H7 (cell line): ENCODE measurements around the gene BPIFB4. TPM values are rescaled to one million over a fixed set of nuclear protein-coding genes. Genes with fewer than 3 reads are reported as not detected.

Experiments used
- DNase-seq: peaks from one replicate; pipeline ENCODE4 v3.0.0; 2012
- H3K27me3 ChIP-seq: 2 replicates; pipeline ENCODE4 v1.6.0; 2011; ENCODE audit warnings: mild to moderate bottlenecking, low read length; ENCODE audit not compliant: control insufficient read depth, insufficient read depth
- H3K36me3 ChIP-seq: replicated peaks from 2 replicates; pipeline ENCODE4 v1.5.1; 2011; ENCODE audit warnings: low read length; ENCODE audit not compliant: control insufficient read depth, insufficient read depth
- H3K4me3 ChIP-seq: 2 replicates; pipeline ENCODE4 v1.5.1; 2011; ENCODE audit warnings: low read depth, mild to moderate bottlenecking, control low read depth, low read length, moderate library complexity; ENCODE audit not compliant: insufficient read depth
- total RNA-seq: library from RNA; depleted of rRNA; stranded (reverse); fragments of >200 nt; shearing (Covaris generic); gene quantifications from 2 replicates; pipeline ENCODE4 v1.2.3, GENCODE V29; 2014

The BPIFB4 gene
- total RNA-seq, 1 experiment from 2014 or later: not detected

GRCh38 chr20:33069673-33070072 lies 9.8 kb upstream of the BPIFB4 start:
- Histone ChIP-seq H3K36me3 (no peaks in the 10 kb centered on the region), H3K4me3 (no peak overlapping the region), H3K27me3 (no peaks in the 10 kb centered on the region)
- DNase-seq: no peak

- DNase-seq: no peak
- Histone ChIP-seq H3K36me3 (no peaks in the 10 kb centered on the region), H3K27me3 (no peaks in the 10 kb centered on the region), H3K4me3 (no peak overlapping the region)
Measured at GRCh38 chr20:33070111-33071053, 9.1 kb upstream of the BPIFB4 start.

GRCh38 chr20:33071198-33071597 lies 8.2 kb upstream of the BPIFB4 start:
- Histone ChIP-seq H3K36me3 (no peaks in the 10 kb centered on the region), H3K27me3 (no peaks in the 10 kb centered on the region), H3K4me3 (no peak overlapping the region)
- no peak for DNase-seq

GRCh38 chr20:33072362-33072761 lies 7.1 kb upstream of the BPIFB4 start:
- H3K4me3 ChIP-seq: no peak overlapping the region
- no peaks in the 10 kb centered on the region for H3K27me3 ChIP-seq
- no peaks in the 10 kb centered on the region for H3K36me3 ChIP-seq
- DNase-seq: no peak

GRCh38 chr20:33072813-33073212 lies 6.6 kb upstream of the BPIFB4 start:
- Histone ChIP-seq H3K36me3 (no peaks in the 10 kb centered on the region), H3K27me3 (no peaks in the 10 kb centered on the region), H3K4me3 (no peak overlapping the region)
- DNase-seq: no peak

GRCh38 chr20:33074675-33075074 lies 4.8 kb upstream of the BPIFB4 start:
- Histone ChIP-seq H3K27me3 (no peaks in the 10 kb centered on the region), H3K4me3 (no peak overlapping the region)
- no peak for DNase-seq

GRCh38 chr20:33075281-33075680 lies 4.2 kb upstream of the BPIFB4 start:
- no peaks in the 10 kb centered on the region for H3K27me3 ChIP-seq
- DNase-seq: no peak
- H3K36me3 ChIP-seq: no peaks in the 10 kb centered on the region
- no peak overlapping the region for H3K4me3 ChIP-seq

More at GRCh38 chr20:33074675-33075074, 4.8 kb upstream of the BPIFB4 start:
- no peaks in the 10 kb centered on the region for H3K36me3 ChIP-seq

GRCh38 chr20:33076662-33077372 lies 2.6 kb upstream of the BPIFB4 start:
- no peaks in the 10 kb centered on the region for H3K36me3 ChIP-seq
- no peak for DNase-seq
- H3K27me3 ChIP-seq: no peaks in the 10 kb centered on the region; the same call in 1 of the 2 replicates
- H3K4me3 ChIP-seq: no peak overlapping the region

- no peak for DNase-seq
- Histone ChIP-seq H3K27me3 (no peaks in the 10 kb centered on the region; the same call in 1 of the 2 replicates), H3K4me3 (no peak overlapping the region), H3K36me3 (no peaks in the 10 kb centered on the region)
Measured at GRCh38 chr20:33081411-33082154, 2.1 kb downstream of the BPIFB4 start.

- no peaks in the 10 kb centered on the region; the same call in 1 of the 2 replicates for H3K27me3 ChIP-seq
Measured at GRCh38 chr20:33082546-33082945, 3.1 kb downstream of the BPIFB4 start.

GRCh38 chr20:33083544-33084340 lies 4.3 kb downstream of the BPIFB4 start:
- H3K27me3 ChIP-seq: no peaks in the 10 kb centered on the region; the same call in 1 of the 2 replicates
- no peak overlapping the region for H3K4me3 ChIP-seq
- H3K36me3 ChIP-seq: no peaks in the 10 kb centered on the region
- no peak for DNase-seq

More at GRCh38 chr20:33082546-33082945, 3.1 kb downstream of the BPIFB4 start:
- DNase-seq: no peak
- Histone ChIP-seq H3K4me3 (no peak overlapping the region), H3K36me3 (no peaks in the 10 kb centered on the region)

- Histone ChIP-seq H3K27me3 (no peaks in the 10 kb centered on the region; the same call in 1 of the 2 replicates), H3K36me3 (no peaks in the 10 kb centered on the region), H3K4me3 (no peak overlapping the region)
- DNase-seq: no peak
Measured at GRCh38 chr20:33084722-33085121, 5.3 kb downstream of the BPIFB4 start.

GRCh38 chr20:33086052-33086722 lies 6.7 kb downstream of the BPIFB4 start:
- H3K4me3 ChIP-seq: no peak overlapping the region
- H3K27me3 ChIP-seq: no peaks in the 10 kb centered on the region; the same call in 1 of the 2 replicates
- DNase-seq: no peak
- no peaks in the 10 kb centered on the region for H3K36me3 ChIP-seq
